Measurements from ENCODE around the gene LYZL4.

Gene LYZL4

GRCh38 chr3:42446111-42447050 is 36.0 kb upstream of the LYZL4 start:
- TF ChIP-seq CTCF (IDR thresholded peaks at IDR 0.05; ENCODE audit: extremely low read depth, missing control alignments): no peak
- no peak for DNase-seq (ENCODE audit: low spot score)

GRCh38 chr3:42443819-42444436 is 33.5 kb upstream of the LYZL4 start:
- DNase-seq (ENCODE audit: low spot score): peak; percentile 81
- peak; percentile 99 for TF ChIP-seq CTCF (IDR thresholded peaks at IDR 0.05; ENCODE audit: extremely low read depth, missing control alignments)

- no peak for DNase-seq (ENCODE audit: low spot score)
- TF ChIP-seq CTCF (IDR thresholded peaks at IDR 0.05; ENCODE audit: extremely low read depth, missing control alignments): no peak
Measured at GRCh38 chr3:42443292-42443691, 32.9 kb upstream of the LYZL4 start.

GRCh38 chr3:42442640-42443039 is 32.2 kb upstream of the LYZL4 start:
- TF ChIP-seq CTCF (IDR thresholded peaks at IDR 0.05; ENCODE audit: extremely low read depth, missing control alignments): no peak
- DNase-seq (ENCODE audit: low spot score): no peak

GRCh38 chr3:42441791-42442190 is 31.4 kb upstream of the LYZL4 start:
- TF ChIP-seq CTCF (IDR thresholded peaks at IDR 0.05; ENCODE audit: extremely low read depth, missing control alignments): no peak
- DNase-seq (ENCODE audit: low spot score): no peak

- no peak for DNase-seq (ENCODE audit: low spot score)
Measured at GRCh38 chr3:42440924-42441323, 30.5 kb upstream of the LYZL4 start.

More at GRCh38 chr3:42440924-42441323, 30.5 kb upstream of the LYZL4 start:
- no peak for TF ChIP-seq CTCF (IDR thresholded peaks at IDR 0.05; ENCODE audit: extremely low read depth, missing control alignments)
